ENCODE results near the gene SERPINE1. TPM values are rescaled to one million over a fixed set of nuclear protein-coding genes. Genes with fewer than 3 reads are reported as not detected.
A peak's percentile ranks its signal among the peaks of the same experiment; 100 is the strongest.
"Not testable (repeated sequence)": the region's sequence is repeated elsewhere in the genome, so short reads cannot be mapped to it uniquely, and the experiment has no call there.

The SERPINE1 gene
- total RNA-seq, 1 donor from 2014 or later = 1.5 TPM

GRCh38 chr7:101116898-101117297, 10.0 kb upstream of the SERPINE1 start:
- Mint-ChIP-seq H3K9me3 (no peaks in the 10 kb centered on the region), H3K4me1 (ENCODE audit: unreplicated experiment) (peaks cover 6% of the 10 kb centered on the region), H3K4me3 (no peak overlapping the region), H3K27me3 (peaks cover 3% of the 10 kb centered on the region), H3K27ac (no peak overlapping the region), H3K36me3 (no peaks in the 10 kb centered on the region)
- DNase-seq (ENCODE audit: extremely low spot score, unreplicated experiment) = no peak
- no peak for TF ChIP-seq CTCF (conservative IDR thresholded peaks at IDR 0.05)

GRCh38 chr7:101118856-101119255, 8.0 kb upstream of the SERPINE1 start:
- Mint-ChIP-seq H3K4me3 (no peak overlapping the region), H3K4me1 (ENCODE audit: unreplicated experiment) (peaks cover 13% of the 10 kb centered on the region), H3K9me3 (no peaks in the 10 kb centered on the region)

GRCh38 chr7:101119876-101120275, 7.0 kb upstream of the SERPINE1 start:
- H3K9me3 Mint-ChIP-seq = no peaks in the 10 kb centered on the region
- H3K27me3 Mint-ChIP-seq = peaks cover 17% of the 10 kb centered on the region
- H3K4me1 Mint-ChIP-seq (ENCODE audit: unreplicated experiment) = peaks cover 18% of the 10 kb centered on the region
- TF ChIP-seq CTCF (conservative IDR thresholded peaks at IDR 0.05) = no peak
- no peak for DNase-seq (ENCODE audit: extremely low spot score, unreplicated experiment)
- no peak overlapping the region for H3K4me3 Mint-ChIP-seq
- H3K36me3 Mint-ChIP-seq = no peaks in the 10 kb centered on the region
- H3K27ac Mint-ChIP-seq = no peak overlapping the region

More at GRCh38 chr7:101118856-101119255, 8.0 kb upstream of the SERPINE1 start:
- Mint-ChIP-seq H3K27ac (no peak overlapping the region), H3K36me3 (no peaks in the 10 kb centered on the region), H3K27me3 (peaks cover 17% of the 10 kb centered on the region)
- no peak for DNase-seq (ENCODE audit: extremely low spot score, unreplicated experiment)
- no peak for TF ChIP-seq CTCF (conservative IDR thresholded peaks at IDR 0.05)

- TF ChIP-seq CTCF (conservative IDR thresholded peaks at IDR 0.05) = no peak
- H3K36me3 Mint-ChIP-seq = no peaks in the 10 kb centered on the region
- peaks cover 19% of the 10 kb centered on the region for H3K4me1 Mint-ChIP-seq (ENCODE audit: unreplicated experiment)
- no peaks in the 10 kb centered on the region for H3K9me3 Mint-ChIP-seq
- no peak overlapping the region for H3K27ac Mint-ChIP-seq
- H3K27me3 Mint-ChIP-seq = peaks cover 17% of the 10 kb centered on the region
- no peak overlapping the region for H3K4me3 Mint-ChIP-seq
- DNase-seq (ENCODE audit: extremely low spot score, unreplicated experiment) = no peak
Measured at GRCh38 chr7:101120315-101120714, 6.6 kb upstream of the SERPINE1 start.

- DNase-seq (ENCODE audit: extremely low spot score, unreplicated experiment); H3K9me3 Mint-ChIP-seq; H3K36me3 Mint-ChIP-seq; H3K4me3 Mint-ChIP-seq: not testable (repeated sequence)
- H3K27ac Mint-ChIP-seq = peak overlapping the region; percentile 75
- H3K4me1 Mint-ChIP-seq (ENCODE audit: unreplicated experiment) = peaks cover 26% of the 10 kb centered on the region
- H3K27me3 Mint-ChIP-seq = peaks cover 18% of the 10 kb centered on the region
Measured at GRCh38 chr7:101121631-101121990, 5.3 kb upstream of the SERPINE1 start.

- no peaks in the 10 kb centered on the region for H3K36me3 Mint-ChIP-seq
- peak overlapping the region; percentile 75 for H3K27ac Mint-ChIP-seq
- peaks cover 32% of the 10 kb centered on the region for H3K4me1 Mint-ChIP-seq (ENCODE audit: unreplicated experiment)
- no peak for TF ChIP-seq CTCF (conservative IDR thresholded peaks at IDR 0.05)
- no peaks in the 10 kb centered on the region for H3K9me3 Mint-ChIP-seq
- peaks cover 25% of the 10 kb centered on the region for H3K27me3 Mint-ChIP-seq
- peak overlapping the region; percentile 7 for H3K4me3 Mint-ChIP-seq
- no peak for DNase-seq (ENCODE audit: extremely low spot score, unreplicated experiment)
Measured at GRCh38 chr7:101121991-101122932, 4.6 kb upstream of the SERPINE1 start.

All from type B pancreatic cell (in vitro differentiated cells).